Neural cell (in vitro differentiated cells): Measurements from ENCODE around the gene CLEC12A. TPM values are rescaled to one million over a fixed set of nuclear protein-coding genes. Genes with fewer than 3 reads are reported as not detected.

Source experiments
- H2AFZ ChIP-seq: fragments of 200-600, 300-800 bp; sonication (generic), shearing (Covaris generic); 2 replicates; pipeline ENCODE4 v1.6.0; 2014; ENCODE audit warnings: low read depth, mild to moderate bottlenecking, antibody characterized with exemption, low read length, moderate library complexity
- H3F3A ChIP-seq: fragments of 200-600 bp; shearing (Covaris generic); 2 replicates; pipeline ENCODE4 v1.6.1; 2016; ENCODE audit warnings: mild to moderate bottlenecking, moderate library complexity, mixed read lengths, antibody characterized with exemption, low read length; ENCODE audit not compliant: insufficient read depth, poor library complexity, severe bottlenecking
- H3K27ac ChIP-seq: fragments of 200-600, 300-800 bp; sonication (generic), shearing (Covaris generic); 2 replicates; pipeline ENCODE4 v1.5.1; 2014; ENCODE audit warnings: mild to moderate bottlenecking, low read length, moderate library complexity
- H3K27me3 ChIP-seq: fragments of 300-800, 200-600 bp; sonication (generic), shearing (Covaris generic); 2 replicates; pipeline ENCODE4 v1.6.0; 2014; ENCODE audit warnings: mild to moderate bottlenecking, low read depth, low read length, moderate library complexity; ENCODE audit not compliant: insufficient read depth
- H3K36me3 ChIP-seq: fragments of 300-800, 200-600 bp; sonication (generic), shearing (Covaris generic); 2 replicates; pipeline ENCODE4 v1.5.1; 2014; ENCODE audit warnings: mild to moderate bottlenecking, antibody characterized with exemption, low read length, moderate library complexity; ENCODE audit not compliant: insufficient read depth
- H3K4me2 ChIP-seq: fragments of 300-800, 200-600 bp; sonication (generic), shearing (Covaris generic); 2 replicates; pipeline ENCODE4 v1.6.0; 2014; ENCODE audit warnings: mild to moderate bottlenecking, low read length
- H3K4me3 ChIP-seq: fragments of 300-800, 200-600 bp; sonication (generic), shearing (Covaris generic); 2 replicates; pipeline ENCODE4 v1.5.1; 2014; ENCODE audit warnings: mild to moderate bottlenecking, low read length, moderate library complexity
- H3K79me2 ChIP-seq: fragments of 200-600 bp; shearing (Covaris generic); replicated peaks from 2 replicates; pipeline ENCODE4 v1.6.0; 2014; ENCODE audit warnings: mild to moderate bottlenecking, low read length, moderate library complexity; ENCODE audit not compliant: insufficient read depth
- H3K9ac ChIP-seq: fragments of 300-800, 200-600 bp; sonication (generic), shearing (Covaris generic); 2 replicates; pipeline ENCODE4 v1.6.1; 2016; ENCODE audit warnings: mild to moderate bottlenecking, low read length, mixed read lengths
- H3K9me2 ChIP-seq: fragments of 200-600 bp; shearing (Covaris generic); 2 replicates; pipeline ENCODE4 v1.6.1; 2016; ENCODE audit warnings: mild to moderate bottlenecking, low read length, mixed read lengths; ENCODE audit not compliant: insufficient read depth
- H3K9me3 ChIP-seq: fragments of 200-600, 300-800 bp; sonication (generic), shearing (Covaris generic); 2 replicates; pipeline ENCODE4 v1.6.1; 2016; ENCODE audit warnings: mild to moderate bottlenecking, mixed run types, low read length, moderate library complexity, mixed read lengths
- H4K20me1 ChIP-seq: fragments of 200-600 bp; shearing (Covaris generic); 2 replicates; pipeline ENCODE4 v1.6.1; 2016; ENCODE audit warnings: mild to moderate bottlenecking, mixed run types; ENCODE audit not compliant: insufficient read depth
- EP300 ChIP-seq: fragments of 450-650 bp; conservative IDR thresholded peaks from 2 replicates; pipeline ENCODE4 v1.6.1; 2014; ENCODE audit warnings: antibody characterized with exemption, mild to moderate bottlenecking, moderate library complexity; ENCODE audit not compliant: poor library complexity, severe bottlenecking
- EZH2 ChIP-seq: fragments of 200-600, 300-800 bp; shearing (Covaris generic), sonication (generic); IDR thresholded peaks from 2 replicates; pipeline ENCODE4 v1.6.1; 2014; ENCODE audit warnings: antibody characterized with exemption, low read length, borderline replicate concordance, mild to moderate bottlenecking; ENCODE audit not compliant: insufficient read depth, poor library complexity, severe bottlenecking
- MXI1 ChIP-seq: fragments of 450-650 bp; conservative IDR thresholded peaks from 2 replicates; pipeline ENCODE4 v1.6.1; 2014; ENCODE audit warnings: antibody characterized with exemption, mild to moderate bottlenecking; ENCODE audit not compliant: poor library complexity, severe bottlenecking
- POLR2AphosphoS5 ChIP-seq: IDR thresholded peaks from 2 replicates; pipeline ENCODE4 v1.6.1; 2012
- RAD21 ChIP-seq: fragments of 450-650 bp; conservative IDR thresholded peaks from 2 replicates; pipeline ENCODE4 v1.6.1; 2014; ENCODE audit warnings: antibody characterized with exemption, mild to moderate bottlenecking, moderate library complexity
- SMC3 ChIP-seq: fragments of 450-650 bp; conservative IDR thresholded peaks from 2 replicates; pipeline ENCODE4 v1.6.1; 2014; ENCODE audit warnings: antibody characterized with exemption, mild to moderate bottlenecking, moderate library complexity; ENCODE audit not compliant: poor library complexity
- TAF1 ChIP-seq: IDR thresholded peaks from 2 replicates; pipeline ENCODE4 v1.6.1; 2012; ENCODE audit warnings: low read depth
- polyA plus RNA-seq: library from polyadenylated mRNA; depleted of rRNA; stranded (reverse); fragments of >200 nt; gene quantifications from 2 replicates; pipeline ENCODE4 v1.2.3, GENCODE V29; 2014
- TF ChIP-seq, protein P1 (sequence below): fragments of 450-650 bp; IDR thresholded peaks from 2 replicates; pipeline ENCODE4 v1.5.1; 2014; ENCODE audit warnings: antibody characterized with exemption, mild to moderate bottlenecking, moderate library complexity; ENCODE audit not compliant: poor library complexity, severe bottlenecking
- TF ChIP-seq, protein P2 (sequence below): IDR thresholded peaks from 2 replicates; pipeline ENCODE4 v1.6.1; 2012; ENCODE audit warnings: borderline replicate concordance

Gene CLEC12A
- polyA plus RNA-seq, 1 donor from 2014 or later: not detected

DNA sequence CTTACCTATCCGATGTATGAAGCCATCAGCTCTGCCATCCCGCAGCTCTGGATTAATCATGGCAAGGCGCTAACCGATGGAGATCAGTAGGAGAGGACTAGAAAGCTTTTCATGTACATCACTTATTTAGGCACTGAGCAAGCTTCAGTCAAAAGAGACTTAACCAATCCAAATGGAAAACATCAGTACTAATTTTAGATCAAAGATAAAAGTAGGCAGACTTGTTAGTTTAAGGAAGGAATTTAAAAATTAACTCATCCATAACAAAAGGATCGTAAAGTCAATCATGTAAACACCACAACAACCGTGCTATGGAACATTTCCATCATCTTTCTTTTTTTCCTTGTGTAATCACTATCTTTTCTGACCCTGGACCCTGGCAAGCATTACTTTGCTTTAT is 38.9 kb upstream of the CLEC12A start, which contains the start of gene CLEC2A:
Gene CLEC2A, minus strand, starts transcription at position 101 of the 400 bp plus-strand sequence. Its CDS starts 41 bp downstream, at position 60.
- H3K27ac ChIP-seq: no peak within 1 kb of the TSS
- TF ChIP-seq, protein P1, sequence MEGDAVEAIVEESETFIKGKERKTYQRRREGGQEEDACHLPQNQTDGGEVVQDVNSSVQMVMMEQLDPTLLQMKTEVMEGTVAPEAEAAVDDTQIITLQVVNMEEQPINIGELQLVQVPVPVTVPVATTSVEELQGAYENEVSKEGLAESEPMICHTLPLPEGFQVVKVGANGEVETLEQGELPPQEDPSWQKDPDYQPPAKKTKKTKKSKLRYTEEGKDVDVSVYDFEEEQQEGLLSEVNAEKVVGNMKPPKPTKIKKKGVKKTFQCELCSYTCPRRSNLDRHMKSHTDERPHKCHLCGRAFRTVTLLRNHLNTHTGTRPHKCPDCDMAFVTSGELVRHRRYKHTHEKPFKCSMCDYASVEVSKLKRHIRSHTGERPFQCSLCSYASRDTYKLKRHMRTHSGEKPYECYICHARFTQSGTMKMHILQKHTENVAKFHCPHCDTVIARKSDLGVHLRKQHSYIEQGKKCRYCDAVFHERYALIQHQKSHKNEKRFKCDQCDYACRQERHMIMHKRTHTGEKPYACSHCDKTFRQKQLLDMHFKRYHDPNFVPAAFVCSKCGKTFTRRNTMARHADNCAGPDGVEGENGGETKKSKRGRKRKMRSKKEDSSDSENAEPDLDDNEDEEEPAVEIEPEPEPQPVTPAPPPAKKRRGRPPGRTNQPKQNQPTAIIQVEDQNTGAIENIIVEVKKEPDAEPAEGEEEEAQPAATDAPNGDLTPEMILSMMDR: no peak
- no peak for TF ChIP-seq SMC3
- TF ChIP-seq RAD21: no peak
- TF ChIP-seq EZH2: no peak
- no peak for TF ChIP-seq POLR2AphosphoS5
- no peak within 1 kb of the TSS for H2AFZ ChIP-seq
- H3K9ac ChIP-seq: no peak within 1 kb of the TSS
- H3K4me3 ChIP-seq: no peak within 1 kb of the TSS
- no peak within 1 kb of the TSS for H3K4me2 ChIP-seq
- H3K79me2 ChIP-seq: no peaks in the 10 kb centered on the region
- H3K36me3 ChIP-seq: no peaks in the 10 kb centered on the region
- no peaks in the 10 kb centered on the region for H4K20me1 ChIP-seq
- no peaks in the 10 kb centered on the region for H3K27me3 ChIP-seq
- H3K9me3 ChIP-seq: no peaks in the 10 kb centered on the region
- no peaks in the 10 kb centered on the region for H3F3A ChIP-seq
- H3K9me2 ChIP-seq: no peaks in the 10 kb centered on the region

DNA sequence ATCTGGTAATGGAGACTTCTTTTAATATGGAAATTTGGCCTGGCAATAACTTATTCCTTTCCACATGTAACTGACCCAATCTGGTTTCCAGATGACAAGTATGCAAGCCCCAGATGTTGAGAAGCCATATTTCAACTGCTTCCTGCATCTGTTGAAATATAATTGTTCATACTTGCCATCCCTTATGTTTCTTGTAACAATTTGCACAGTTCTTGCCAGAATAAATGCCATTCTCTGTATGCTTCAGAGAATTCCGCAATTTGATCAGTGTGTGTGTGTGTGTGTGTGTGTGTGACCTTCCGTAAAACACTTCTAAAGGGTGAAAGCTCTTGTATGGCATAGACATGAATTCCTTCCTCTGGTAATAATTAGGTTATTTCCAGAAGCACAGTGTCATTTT is 37.3 kb upstream of the CLEC12A start:
- Histone ChIP-seq H3K79me2 (no peaks in the 10 kb centered on the region), H3K27ac (no peak overlapping the region), H3K9ac (no peak overlapping the region), H2AFZ (no peak overlapping the region), H3K9me2 (no peaks in the 10 kb centered on the region), H3K27me3 (no peaks in the 10 kb centered on the region), H3K4me3 (no peak overlapping the region), H3F3A (no peaks in the 10 kb centered on the region), H3K9me3 (no peaks in the 10 kb centered on the region), H3K4me2 (no peak overlapping the region), H4K20me1 (no peaks in the 10 kb centered on the region), H3K36me3 (no peaks in the 10 kb centered on the region)
- TF ChIP-seq, protein P2, sequence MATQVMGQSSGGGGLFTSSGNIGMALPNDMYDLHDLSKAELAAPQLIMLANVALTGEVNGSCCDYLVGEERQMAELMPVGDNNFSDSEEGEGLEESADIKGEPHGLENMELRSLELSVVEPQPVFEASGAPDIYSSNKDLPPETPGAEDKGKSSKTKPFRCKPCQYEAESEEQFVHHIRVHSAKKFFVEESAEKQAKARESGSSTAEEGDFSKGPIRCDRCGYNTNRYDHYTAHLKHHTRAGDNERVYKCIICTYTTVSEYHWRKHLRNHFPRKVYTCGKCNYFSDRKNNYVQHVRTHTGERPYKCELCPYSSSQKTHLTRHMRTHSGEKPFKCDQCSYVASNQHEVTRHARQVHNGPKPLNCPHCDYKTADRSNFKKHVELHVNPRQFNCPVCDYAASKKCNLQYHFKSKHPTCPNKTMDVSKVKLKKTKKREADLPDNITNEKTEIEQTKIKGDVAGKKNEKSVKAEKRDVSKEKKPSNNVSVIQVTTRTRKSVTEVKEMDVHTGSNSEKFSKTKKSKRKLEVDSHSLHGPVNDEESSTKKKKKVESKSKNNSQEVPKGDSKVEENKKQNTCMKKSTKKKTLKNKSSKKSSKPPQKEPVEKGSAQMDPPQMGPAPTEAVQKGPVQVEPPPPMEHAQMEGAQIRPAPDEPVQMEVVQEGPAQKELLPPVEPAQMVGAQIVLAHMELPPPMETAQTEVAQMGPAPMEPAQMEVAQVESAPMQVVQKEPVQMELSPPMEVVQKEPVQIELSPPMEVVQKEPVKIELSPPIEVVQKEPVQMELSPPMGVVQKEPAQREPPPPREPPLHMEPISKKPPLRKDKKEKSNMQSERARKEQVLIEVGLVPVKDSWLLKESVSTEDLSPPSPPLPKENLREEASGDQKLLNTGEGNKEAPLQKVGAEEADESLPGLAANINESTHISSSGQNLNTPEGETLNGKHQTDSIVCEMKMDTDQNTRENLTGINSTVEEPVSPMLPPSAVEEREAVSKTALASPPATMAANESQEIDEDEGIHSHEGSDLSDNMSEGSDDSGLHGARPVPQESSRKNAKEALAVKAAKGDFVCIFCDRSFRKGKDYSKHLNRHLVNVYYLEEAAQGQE: no peak
- no peak for TF ChIP-seq POLR2AphosphoS5
- TF ChIP-seq EZH2: no peak
- TF ChIP-seq RAD21: no peak
- TF ChIP-seq, protein P1: no peak
- no peak for TF ChIP-seq TAF1
- TF ChIP-seq SMC3: no peak
- TF ChIP-seq EP300: no peak
- TF ChIP-seq MXI1: no peak
